ENCODE results near the gene GP9.

GRCh38 chr3:129047553-129047839, 13.1 kb upstream of the GP9 start:
- TF ChIP-seq CTCF (IDR thresholded peaks at IDR 0.05; ENCODE audit: poor library complexity) (no peak), EZH2 (IDR thresholded peaks at IDR 0.05; ENCODE audit: borderline replicate concordance) (no peak)
